ENCODE results near the gene MYO1E.

Gene MYO1E

DNA sequence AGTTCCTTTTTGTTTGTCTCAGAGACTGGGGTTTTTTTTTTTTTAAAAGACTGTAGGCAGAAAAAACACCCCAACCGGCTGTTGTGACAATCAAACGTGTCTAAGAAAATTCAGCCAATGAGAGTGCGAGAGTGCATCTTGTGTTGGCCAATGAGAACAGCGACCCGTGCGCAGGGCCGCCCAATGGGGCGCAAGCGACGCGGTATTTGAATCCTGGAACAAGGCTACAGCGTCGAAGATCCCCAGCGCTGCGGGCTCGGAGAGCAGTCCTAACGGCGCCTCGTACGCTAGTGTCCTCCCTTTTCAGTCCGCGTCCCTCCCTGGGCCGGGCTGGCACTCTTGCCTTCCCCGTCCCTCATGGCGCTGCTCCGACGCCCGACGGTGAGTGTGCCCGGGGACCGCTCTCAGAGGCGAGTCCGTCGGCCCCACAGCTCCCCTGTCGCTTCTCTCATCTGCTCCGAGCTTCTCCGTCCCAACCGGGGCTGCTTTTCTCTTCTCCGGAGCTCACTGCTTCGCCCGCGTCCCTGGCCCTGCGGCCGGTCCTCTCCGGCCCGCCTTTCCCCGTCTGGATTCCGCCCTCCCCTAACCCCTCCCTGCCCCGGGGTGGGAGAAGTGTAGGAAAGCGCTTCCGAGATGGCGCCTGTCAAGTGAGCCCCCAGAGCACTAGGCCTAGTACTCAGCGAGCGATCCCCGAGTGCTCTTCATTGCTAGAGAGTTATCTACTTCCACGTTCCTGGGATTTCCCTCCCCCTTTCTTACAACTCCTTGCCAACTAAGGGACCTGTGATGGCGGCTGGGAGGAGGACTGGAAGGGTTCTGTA lies 267.5 kb downstream of the MYO1E start, which contains the start of gene CCNB2:
Gene CCNB2 (plus strand): TSS at position 235 of the 821 bp plus-strand sequence. CDS start 123 bp downstream, at position 358.
- peak; percentile 83 to 88 for DNase-seq
- Histone ChIP-seq H3K9me3 (no peaks in the 10 kb centered on the region), H3K27ac (peak within 1 kb of the TSS in 1 of 2 donors; percentile 28), H3K27me3 (no peaks in the 10 kb centered on the region), H3K4me1 (peaks cover 0 to 13% (median 9%) of the 10 kb centered on the region in 4 donors), H3K36me3 (peaks cover 0 to 5% (median 3%) of the 10 kb centered on the region in 3 donors), H3K4me3 (peak within 1 kb of the TSS; percentile 51 to 65)
- intact Hi-C loops (cut with DNase I; ENCODE audit: low total_unique reads) = no loop called here
- TF ChIP-seq, protein P1, sequence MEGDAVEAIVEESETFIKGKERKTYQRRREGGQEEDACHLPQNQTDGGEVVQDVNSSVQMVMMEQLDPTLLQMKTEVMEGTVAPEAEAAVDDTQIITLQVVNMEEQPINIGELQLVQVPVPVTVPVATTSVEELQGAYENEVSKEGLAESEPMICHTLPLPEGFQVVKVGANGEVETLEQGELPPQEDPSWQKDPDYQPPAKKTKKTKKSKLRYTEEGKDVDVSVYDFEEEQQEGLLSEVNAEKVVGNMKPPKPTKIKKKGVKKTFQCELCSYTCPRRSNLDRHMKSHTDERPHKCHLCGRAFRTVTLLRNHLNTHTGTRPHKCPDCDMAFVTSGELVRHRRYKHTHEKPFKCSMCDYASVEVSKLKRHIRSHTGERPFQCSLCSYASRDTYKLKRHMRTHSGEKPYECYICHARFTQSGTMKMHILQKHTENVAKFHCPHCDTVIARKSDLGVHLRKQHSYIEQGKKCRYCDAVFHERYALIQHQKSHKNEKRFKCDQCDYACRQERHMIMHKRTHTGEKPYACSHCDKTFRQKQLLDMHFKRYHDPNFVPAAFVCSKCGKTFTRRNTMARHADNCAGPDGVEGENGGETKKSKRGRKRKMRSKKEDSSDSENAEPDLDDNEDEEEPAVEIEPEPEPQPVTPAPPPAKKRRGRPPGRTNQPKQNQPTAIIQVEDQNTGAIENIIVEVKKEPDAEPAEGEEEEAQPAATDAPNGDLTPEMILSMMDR (IDR thresholded peaks at IDR 0.05) = no peak

DNA sequence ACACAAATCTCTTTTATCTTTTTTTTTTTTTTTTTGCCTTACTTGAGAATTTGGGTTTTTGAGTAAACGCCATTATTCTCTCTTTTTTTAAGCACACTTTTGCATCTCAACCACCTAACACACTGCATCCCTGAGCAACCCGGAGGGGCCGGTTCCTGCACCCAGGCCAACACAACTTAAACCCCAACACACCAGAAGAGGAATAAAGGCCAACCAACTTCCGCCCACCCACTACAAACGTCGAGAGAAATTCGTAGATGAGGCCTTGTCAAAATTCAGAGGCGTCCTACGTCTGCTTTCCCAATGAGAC lies 268.1 kb downstream of the MYO1E start:
- H3K27ac ChIP-seq = peak overlapping the region in 1 of 2 donors; percentile 28
- no peaks in the 10 kb centered on the region for H3K27me3 ChIP-seq
- H3K4me1 ChIP-seq = peaks cover 0 to 13% (median 9%) of the 10 kb centered on the region in 4 donors
- peaks cover 0 to 7% (median 6%) of the 10 kb centered on the region in 3 donors for H3K36me3 ChIP-seq
- TF ChIP-seq, protein P1 (IDR thresholded peaks at IDR 0.05) = no peak
- peak overlapping the region; percentile 51 to 65 for H3K4me3 ChIP-seq
- intact Hi-C loops (cut with DNase I; ENCODE audit: low total_unique reads) = no loop called here
- H3K9me3 ChIP-seq = no peaks in the 10 kb centered on the region
- DNase-seq = no peak

DNA sequence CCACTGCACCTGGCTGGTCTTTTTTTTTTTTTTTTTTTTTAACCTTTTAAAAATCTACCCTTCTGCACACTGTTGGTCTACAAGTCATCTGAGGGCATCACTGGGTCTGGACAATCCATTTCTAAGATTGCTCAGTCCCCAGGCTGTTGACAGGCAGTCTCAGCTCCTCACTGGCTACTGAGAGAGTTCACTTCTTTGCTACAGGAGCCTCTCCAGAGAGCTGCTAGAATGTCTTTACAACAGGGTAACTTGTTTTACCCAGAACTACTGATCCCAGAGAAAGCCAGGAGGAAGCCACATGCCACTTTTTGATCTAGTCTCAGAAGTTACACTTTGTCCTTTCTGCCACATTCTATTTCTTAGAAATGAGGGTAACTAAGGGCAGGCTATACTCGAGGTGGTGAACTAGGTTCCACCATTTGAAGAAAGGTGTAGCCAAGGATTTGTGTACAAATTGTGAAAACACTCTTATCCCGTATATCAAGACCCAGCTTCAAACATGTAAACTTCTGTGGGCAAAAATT lies 273.4 kb downstream of the MYO1E start:
- no peak for DNase-seq
- Histone ChIP-seq H3K9me3 (no peaks in the 10 kb centered on the region), H3K36me3 (peaks cover 5 to 46% (median 41%) of the 10 kb centered on the region in 3 donors), H3K4me1 (peaks cover 0 to 3% (median 2%) of the 10 kb centered on the region in 4 donors), H3K27me3 (no peaks in the 10 kb centered on the region), H3K4me3 (no peak overlapping the region), H3K27ac (no peak overlapping the region)
- intact Hi-C loops (cut with DNase I; ENCODE audit: low total_unique reads) = no loop called here
- TF ChIP-seq, protein P1 (IDR thresholded peaks at IDR 0.05) = no peak

DNA sequence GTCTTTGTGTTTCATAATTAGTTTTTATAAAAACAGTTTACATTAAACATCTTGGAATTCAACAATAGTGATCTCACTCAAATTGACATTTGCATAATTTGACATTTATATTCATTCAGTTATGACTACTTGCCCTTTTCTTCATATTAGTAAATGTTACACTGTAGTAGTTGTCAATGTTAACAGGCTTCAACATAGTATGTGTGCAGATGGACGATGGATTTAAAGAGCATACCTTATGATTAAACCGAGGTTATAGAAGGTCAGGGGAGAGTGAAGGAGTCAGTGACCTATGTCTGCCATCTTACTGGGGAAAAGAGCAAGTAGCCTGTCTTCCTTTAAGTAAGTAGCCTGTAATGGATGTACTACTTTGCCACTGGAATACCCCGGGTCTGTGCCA lies 276.2 kb downstream of the MYO1E start:
- Histone ChIP-seq H3K4me3 (no peak overlapping the region), H3K4me1 (no peaks in the 10 kb centered on the region), H3K27me3 (no peaks in the 10 kb centered on the region), H3K9me3 (no peaks in the 10 kb centered on the region), H3K36me3 (peaks cover 24 to 67% (median 56%) of the 10 kb centered on the region in 3 donors), H3K27ac (no peak overlapping the region)
- DNase-seq = no peak
- intact Hi-C loops (cut with DNase I; ENCODE audit: low total_unique reads) = no loop called here
- TF ChIP-seq, protein P1 (IDR thresholded peaks at IDR 0.05) = no peak

DNA sequence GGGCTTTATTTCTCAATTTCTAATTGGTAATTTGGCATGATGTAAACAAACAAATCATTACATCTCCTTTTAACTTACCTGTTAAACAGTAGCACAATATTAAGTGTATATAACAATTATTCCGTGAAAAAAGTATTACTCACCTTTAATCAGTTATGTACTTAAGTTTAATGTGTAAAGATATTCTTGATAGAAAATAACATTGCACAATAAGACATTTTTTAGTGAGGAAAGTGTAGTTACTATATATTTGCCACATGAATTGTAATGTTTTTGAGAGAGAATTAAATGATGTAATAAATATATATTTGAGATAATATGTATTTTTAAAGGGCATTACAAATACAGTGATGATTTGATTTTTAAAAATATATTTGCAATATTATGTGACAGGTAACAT lies 278.6 kb downstream of the MYO1E start:
- H3K36me3 ChIP-seq = peaks cover 38 to 84% (median 71%) of the 10 kb centered on the region in 3 donors
- H3K4me1 ChIP-seq = no peaks in the 10 kb centered on the region
- H3K27me3 ChIP-seq = no peaks in the 10 kb centered on the region
- DNase-seq = no peak
- TF ChIP-seq, protein P1 (IDR thresholded peaks at IDR 0.05) = no peak
- no peak overlapping the region for H3K27ac ChIP-seq
- intact Hi-C loops (cut with DNase I; ENCODE audit: low total_unique reads) = no loop called here
- no peaks in the 10 kb centered on the region for H3K9me3 ChIP-seq
- no peak overlapping the region for H3K4me3 ChIP-seq
